RWPE1 (cell line): Measurements from ENCODE around the gene CRYGN.

Source experiments
- CTCF ChIA-PET: fragments of 350-600 bp; sonication (Branson Sonifier 250); formaldehyde crosslinking; extraction: SDS; loops from one replicate; lab custom pipeline; 2021; lab: Yijun Ruan, JAX
- POLR2A ChIA-PET: fragments of 400-600 bp; formaldehyde crosslinking; extraction: SDS; loops from one replicate; lab custom pipeline; 2020; ENCODE audit warnings: antibody characterized with exemption; ENCODE audit not compliant: low non-redundant PET; lab: Yijun Ruan, JAX
- DNase-seq: peaks from one replicate; pipeline ENCODE4 v3.0.0; 2012; ENCODE audit warnings: low spot score
- H3K27ac ChIP-seq: fragments of 450-650 bp; 2 replicates; pipeline ENCODE4 v1.5.1; 2017
- CTCF ChIP-seq: fragments of 450-650 bp; conservative IDR thresholded peaks from 2 replicates; pipeline ENCODE4 v1.5.1; 2017; ENCODE audit warnings: low read depth, mild to moderate bottlenecking

Gene CRYGN

GRCh38 chr7:151395036-151395367 is 44.9 kb downstream of the CRYGN start:
- POLR2A ChIA-PET = no interaction called here
- CTCF ChIA-PET = no interaction called here
- no peak overlapping the region for H3K27ac ChIP-seq
- DNase-seq = no peak
- TF ChIP-seq CTCF = no peak

- ChIA-PET POLR2A (no interaction called here), CTCF (interaction anchor here (0.6 kb wide), 1 partner anchor 14 kb away, joined by 3 read pairs; no protein-coding TSS in a partner anchor)
- no peak for TF ChIP-seq CTCF
- no peak overlapping the region for H3K27ac ChIP-seq
- no peak for DNase-seq
Measured at GRCh38 chr7:151394076-151395035, 45.6 kb downstream of the CRYGN start.

GRCh38 chr7:151393031-151393977 is 46.6 kb downstream of the CRYGN start:
- ChIA-PET CTCF (interaction anchor here (0.6 kb wide), 1 partner anchor 15 kb away, joined by 3 read pairs; no protein-coding TSS in a partner anchor), POLR2A (no interaction called here)
- no peak for DNase-seq
- H3K27ac ChIP-seq = no peak overlapping the region
- no peak for TF ChIP-seq CTCF

GRCh38 chr7:151392426-151392825 is 47.5 kb downstream of the CRYGN start:
- POLR2A ChIA-PET = no interaction called here
- CTCF ChIA-PET = no interaction called here
- no peak for DNase-seq
- H3K27ac ChIP-seq = no peak overlapping the region
- TF ChIP-seq CTCF = no peak

GRCh38 chr7:151392002-151392401 is 47.9 kb downstream of the CRYGN start:
- DNase-seq = no peak
- no peak overlapping the region for H3K27ac ChIP-seq
- CTCF ChIA-PET = no interaction called here
- no peak for TF ChIP-seq CTCF
- POLR2A ChIA-PET = no interaction called here

- TF ChIP-seq CTCF = no peak
- ChIA-PET CTCF (no interaction called here), POLR2A (no interaction called here)
- no peak for DNase-seq
- H3K27ac ChIP-seq = no peak overlapping the region
Measured at GRCh38 chr7:151391358-151391730, 48.6 kb downstream of the CRYGN start.
